Measurements from ENCODE around the gene CEMP1. TPM values are rescaled to one million over a fixed set of nuclear protein-coding genes. Genes with fewer than 3 reads are reported as not detected.

Gene CEMP1
- total RNA-seq, 1 donor from 2014 or later = not detected

DNA sequence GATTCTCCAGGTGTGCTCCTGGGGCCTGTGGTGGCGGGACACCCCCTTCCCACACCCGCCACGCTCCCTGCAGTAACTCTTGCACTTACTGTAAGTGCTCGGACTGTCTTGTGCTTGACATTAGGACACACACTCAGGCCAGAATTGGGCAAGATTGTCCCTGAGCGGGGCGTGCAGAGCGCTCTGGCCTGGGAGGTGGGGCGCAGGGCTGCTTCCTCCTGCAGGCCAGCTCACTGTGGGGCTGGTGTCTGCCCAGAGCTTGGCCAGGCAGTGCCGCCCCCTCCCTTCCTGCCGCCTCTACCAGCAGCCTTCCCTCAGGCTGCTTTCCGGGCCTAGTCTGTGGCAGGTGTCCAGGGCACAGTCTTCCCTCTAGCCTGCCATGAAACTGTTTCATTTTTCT, 23.5 kb downstream of the CEMP1 start:
- TF ChIP-seq, protein P1, sequence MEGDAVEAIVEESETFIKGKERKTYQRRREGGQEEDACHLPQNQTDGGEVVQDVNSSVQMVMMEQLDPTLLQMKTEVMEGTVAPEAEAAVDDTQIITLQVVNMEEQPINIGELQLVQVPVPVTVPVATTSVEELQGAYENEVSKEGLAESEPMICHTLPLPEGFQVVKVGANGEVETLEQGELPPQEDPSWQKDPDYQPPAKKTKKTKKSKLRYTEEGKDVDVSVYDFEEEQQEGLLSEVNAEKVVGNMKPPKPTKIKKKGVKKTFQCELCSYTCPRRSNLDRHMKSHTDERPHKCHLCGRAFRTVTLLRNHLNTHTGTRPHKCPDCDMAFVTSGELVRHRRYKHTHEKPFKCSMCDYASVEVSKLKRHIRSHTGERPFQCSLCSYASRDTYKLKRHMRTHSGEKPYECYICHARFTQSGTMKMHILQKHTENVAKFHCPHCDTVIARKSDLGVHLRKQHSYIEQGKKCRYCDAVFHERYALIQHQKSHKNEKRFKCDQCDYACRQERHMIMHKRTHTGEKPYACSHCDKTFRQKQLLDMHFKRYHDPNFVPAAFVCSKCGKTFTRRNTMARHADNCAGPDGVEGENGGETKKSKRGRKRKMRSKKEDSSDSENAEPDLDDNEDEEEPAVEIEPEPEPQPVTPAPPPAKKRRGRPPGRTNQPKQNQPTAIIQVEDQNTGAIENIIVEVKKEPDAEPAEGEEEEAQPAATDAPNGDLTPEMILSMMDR (IDR thresholded peaks at IDR 0.05) = no peak
- no peak overlapping the region for H3K27ac Mint-ChIP-seq (ENCODE audit: unreplicated experiment)
- H3K4me1 Mint-ChIP-seq (ENCODE audit: unreplicated experiment) = peaks cover 4% of the 10 kb centered on the region
- H3K36me3 Mint-ChIP-seq (ENCODE audit: unreplicated experiment) = no peaks in the 10 kb centered on the region
- DNase-seq (ENCODE audit: extremely low spot score, unreplicated experiment) = no peak
- H3K4me3 Mint-ChIP-seq (ENCODE audit: unreplicated experiment) = no peak overlapping the region
- no peaks in the 10 kb centered on the region for H3K9me3 Mint-ChIP-seq (ENCODE audit: unreplicated experiment)
- H3K27me3 Mint-ChIP-seq (ENCODE audit: unreplicated experiment) = no peaks in the 10 kb centered on the region

DNA sequence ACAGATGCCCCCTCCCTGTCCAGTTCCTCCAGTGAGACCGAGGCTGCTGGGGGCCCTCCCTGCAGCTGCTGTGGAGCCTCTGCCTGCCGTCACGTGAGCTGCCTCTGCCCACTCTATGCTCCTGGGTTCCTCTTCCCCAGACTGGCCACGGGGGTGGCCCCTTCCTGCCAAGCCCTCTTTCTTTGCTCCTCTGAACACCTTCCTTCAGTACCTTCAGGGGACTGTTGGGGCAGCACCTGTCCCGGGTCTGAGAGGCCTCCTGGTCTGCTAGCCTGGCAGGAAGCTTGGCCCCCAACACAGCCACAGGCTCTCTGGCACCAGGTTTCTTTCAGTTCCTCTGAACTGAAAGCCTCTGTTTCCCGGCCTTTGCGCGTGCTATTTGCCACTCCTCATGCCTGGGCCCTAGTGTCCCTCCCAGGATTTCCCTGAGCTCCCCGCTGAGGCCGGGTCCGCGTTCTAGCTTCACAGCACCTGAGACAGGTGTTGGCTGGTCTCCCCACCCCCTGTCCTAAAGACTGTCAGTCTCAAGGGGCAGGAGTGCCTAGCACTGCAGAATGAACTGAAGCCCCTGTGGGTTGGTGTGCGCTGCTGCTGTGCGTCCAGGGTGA, 24.1 kb downstream of the CEMP1 start:
- no peaks in the 10 kb centered on the region for H3K27me3 Mint-ChIP-seq (ENCODE audit: unreplicated experiment)
- no peaks in the 10 kb centered on the region for H3K9me3 Mint-ChIP-seq (ENCODE audit: unreplicated experiment)
- DNase-seq (ENCODE audit: extremely low spot score, unreplicated experiment) = no peak
- TF ChIP-seq, protein P1 (IDR thresholded peaks at IDR 0.05) = no peak
- no peak overlapping the region for H3K4me3 Mint-ChIP-seq (ENCODE audit: unreplicated experiment)
- H3K36me3 Mint-ChIP-seq (ENCODE audit: unreplicated experiment) = no peaks in the 10 kb centered on the region
- H3K27ac Mint-ChIP-seq (ENCODE audit: unreplicated experiment) = no peak overlapping the region
- peaks cover 8% of the 10 kb centered on the region for H3K4me1 Mint-ChIP-seq (ENCODE audit: unreplicated experiment)

DNA sequence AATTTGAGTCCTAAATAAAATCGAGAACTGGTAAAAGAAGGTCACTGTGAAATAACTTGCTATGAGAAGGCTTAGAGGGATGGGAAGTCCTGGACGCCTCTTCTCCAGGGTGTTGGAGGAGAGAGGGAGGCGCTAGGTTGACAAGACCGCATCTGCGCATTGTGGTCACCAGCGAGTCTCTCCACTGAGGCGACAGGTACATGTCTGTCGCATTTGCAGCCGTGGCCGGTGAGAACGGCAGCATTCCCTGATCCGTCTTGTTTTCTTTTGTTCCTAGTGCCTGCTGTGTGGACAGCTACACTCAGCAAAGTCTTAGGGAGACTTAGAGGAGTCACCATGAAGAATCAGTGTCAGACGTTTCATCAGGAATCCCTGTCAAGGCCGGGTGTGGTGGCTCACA, 25.5 kb downstream of the CEMP1 start:
- DNase-seq (ENCODE audit: extremely low spot score, unreplicated experiment) = no peak
- H3K4me1 Mint-ChIP-seq (ENCODE audit: unreplicated experiment) = peaks cover 13% of the 10 kb centered on the region
- no peaks in the 10 kb centered on the region for H3K9me3 Mint-ChIP-seq (ENCODE audit: unreplicated experiment)
- H3K27me3 Mint-ChIP-seq (ENCODE audit: unreplicated experiment) = no peaks in the 10 kb centered on the region
- no peaks in the 10 kb centered on the region for H3K36me3 Mint-ChIP-seq (ENCODE audit: unreplicated experiment)
- H3K27ac Mint-ChIP-seq (ENCODE audit: unreplicated experiment) = no peak overlapping the region
- TF ChIP-seq, protein P1 (IDR thresholded peaks at IDR 0.05) = no peak
- H3K4me3 Mint-ChIP-seq (ENCODE audit: unreplicated experiment) = no peak overlapping the region

DNA sequence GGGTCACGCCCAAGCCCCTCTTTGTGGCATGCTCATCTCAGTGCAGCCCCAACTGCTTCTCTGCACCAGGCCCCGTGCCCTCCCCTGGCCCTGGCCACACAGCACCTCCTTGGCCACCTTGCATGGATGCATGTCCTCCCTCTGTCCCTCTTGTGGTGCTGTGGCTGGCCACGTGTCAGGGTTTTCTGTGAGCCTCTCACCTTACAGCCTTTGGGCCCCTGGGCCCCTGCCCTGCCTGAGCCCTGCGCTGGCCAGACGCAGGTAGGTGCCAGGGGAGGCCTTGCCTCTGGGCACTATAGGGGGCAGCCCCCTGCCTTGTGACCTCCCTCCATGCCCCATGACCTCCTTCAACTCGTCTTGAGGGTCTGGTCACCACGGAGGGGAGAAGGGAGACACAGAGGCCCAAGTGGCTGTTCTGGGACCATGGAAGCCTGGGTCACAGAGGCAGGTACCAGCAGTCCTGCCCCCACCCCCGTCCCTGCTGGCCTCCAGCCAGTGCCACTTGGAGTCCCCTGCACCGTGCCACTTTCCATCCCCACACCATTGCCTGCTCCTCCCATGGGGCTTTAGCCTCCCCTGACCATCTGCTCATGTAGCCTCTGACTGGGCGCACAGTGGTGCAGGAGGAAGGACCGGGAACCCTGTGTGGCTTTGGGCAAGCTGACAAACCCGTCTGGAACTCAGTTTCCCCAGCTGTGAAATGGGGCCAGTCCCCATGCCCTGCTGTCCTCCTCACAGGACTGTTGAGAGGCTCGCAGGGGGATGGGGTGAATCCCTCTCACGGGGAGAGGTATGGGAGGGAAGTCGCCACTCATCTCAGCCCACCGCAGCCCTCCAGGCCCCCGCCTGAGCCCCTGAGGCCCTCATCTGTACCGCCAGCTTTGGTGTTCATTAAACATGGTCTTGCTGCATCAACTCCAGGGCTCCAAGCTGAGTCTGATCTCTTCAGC, 29.0 kb downstream of the CEMP1 start:
- Mint-ChIP-seq H3K4me1 (ENCODE audit: unreplicated experiment) (peaks cover 18% of the 10 kb centered on the region), H3K9me3 (ENCODE audit: unreplicated experiment) (no peaks in the 10 kb centered on the region)
- DNase-seq (ENCODE audit: extremely low spot score, unreplicated experiment) = no peak

More for the DNA sequence above, 29.0 kb downstream of the CEMP1 start:
- peak overlapping the region; percentile 27 for H3K27ac Mint-ChIP-seq (ENCODE audit: unreplicated experiment)
- peaks cover 5% of the 10 kb centered on the region for H3K36me3 Mint-ChIP-seq (ENCODE audit: unreplicated experiment)
- no peak overlapping the region for H3K4me3 Mint-ChIP-seq (ENCODE audit: unreplicated experiment)
- H3K27me3 Mint-ChIP-seq (ENCODE audit: unreplicated experiment) = no peaks in the 10 kb centered on the region
- TF ChIP-seq, protein P1 (IDR thresholded peaks at IDR 0.05) = no peak
